NB4 (cell line): ENCODE results near the gene NKX3-2.

Experiments
- DNase-seq: peaks from one replicate; pipeline ENCODE4 v3.0.0; 2010; ENCODE audit warnings: low read depth
- H3K4me3 ChIP-seq: one replicate; pipeline ENCODE4 v1.5.1; 2011; ENCODE audit warnings: mild to moderate bottlenecking, low read depth, low read length, moderate library complexity
- CTCF ChIP-seq: IDR thresholded peaks from one replicate; pipeline ENCODE4 v1.5.1; 2012; ENCODE audit warnings: low read depth, low read length
- MAX ChIP-seq: IDR thresholded peaks from 2 replicates; pipeline ENCODE4 v1.6.1; 2011; ENCODE audit warnings: low read depth, low read length
- MYC ChIP-seq: IDR thresholded peaks from 2 replicates; pipeline ENCODE4 v1.6.1; 2011; ENCODE audit warnings: low read depth, low read length
- POLR2A ChIP-seq: IDR thresholded peaks from 2 replicates; pipeline ENCODE4 v1.6.1; 2011; ENCODE audit warnings: mild to moderate bottlenecking; ENCODE audit not compliant: insufficient read length; ENCODE audit errors: extremely low read depth

Gene NKX3-2

GRCh38 chr4:13559413-13559812, 15.1 kb upstream of the NKX3-2 start:
- DNase-seq, result no peak
- no peak for TF ChIP-seq CTCF
- no peak for TF ChIP-seq POLR2A
- no peak for TF ChIP-seq MAX
- no peak for TF ChIP-seq MYC

GRCh38 chr4:13558881-13559280, 14.6 kb upstream of the NKX3-2 start:
- no peak for DNase-seq
- TF ChIP-seq CTCF, result no peak
- no peak for TF ChIP-seq MYC
- no peak for TF ChIP-seq POLR2A
- no peak for TF ChIP-seq MAX
- no peak overlapping the region for H3K4me3 ChIP-seq

More at GRCh38 chr4:13559413-13559812, 15.1 kb upstream of the NKX3-2 start:
- H3K4me3 ChIP-seq, result no peak overlapping the region

GRCh38 chr4:13555325-13555724, 11.0 kb upstream of the NKX3-2 start:
- no peak overlapping the region for H3K4me3 ChIP-seq
- no peak for TF ChIP-seq MYC
- TF ChIP-seq MAX, result no peak
- no peak for TF ChIP-seq POLR2A
- TF ChIP-seq CTCF, result no peak
- DNase-seq, result no peak

- TF ChIP-seq MYC (no peak), POLR2A (no peak), MAX (no peak), CTCF (no peak)
- no peak overlapping the region for H3K4me3 ChIP-seq
- DNase-seq, result no peak
Measured at GRCh38 chr4:13553081-13553480, 8.8 kb upstream of the NKX3-2 start.

- DNase-seq, result peak; percentile 95
- TF ChIP-seq CTCF (peak; percentile 86), MYC (peak; percentile 66), POLR2A (no peak), MAX (peak; percentile 62)
- H3K4me3 ChIP-seq, result peak overlapping the region; percentile 33
Measured at GRCh38 chr4:13548984-13549546, 4.8 kb upstream of the NKX3-2 start.
